Lung (tissue), 12 donors: ENCODE results near the gene SMIM28. TPM values are rescaled to one million over a fixed set of nuclear protein-coding genes. Genes with fewer than 3 reads are reported as not detected.
"Not testable (repeated sequence)": the region's sequence is repeated elsewhere in the genome, so short reads cannot be mapped to it uniquely, and the experiment has no call there.

Experiments
- ATAC-seq: fragments of 200-7000 bp; cut with Tn5 transposase; one replicate; pipeline ENCODE4 v1.9.1; 2020; ENCODE audit warnings: moderate number of reproducible peaks; ENCODE audit not compliant: insufficient read depth, low FRiP score
- DNase-seq, 3 donors: peaks; one replicate each; pipeline ENCODE4 v3.0.0-alpha.2; 2013 to 2017
- H3K27ac ChIP-seq, 2 donors: one replicate each; pipeline ENCODE4 v1.5.1; 2013; ENCODE audit warnings: mild to moderate bottlenecking in 2 of 2, moderate library complexity in 2 of 2, control low read depth in 1 of 2, inconsistent platforms in 1 of 2, low read depth in 1 of 2, low read length in 1 of 2
- H3K27me3 ChIP-seq, 3 donors: one replicate each; pipeline ENCODE4 v1.5.1; 2013; ENCODE audit warnings: low read length in 2 of 3; ENCODE audit not compliant: control insufficient read depth in 3 of 3, insufficient read depth in 3 of 3
- H3K36me3 ChIP-seq, 4 donors: one replicate each; pipeline ENCODE4 v1.5.1; 2013; ENCODE audit warnings: low read length in 4 of 4, mild to moderate bottlenecking in 1 of 4, moderate library complexity in 1 of 4; ENCODE audit not compliant: control insufficient read depth in 4 of 4, insufficient read depth in 4 of 4
- H3K4me1 ChIP-seq, 5 donors: one replicate each; pipeline ENCODE4 v1.5.1; 2013; ENCODE audit warnings: low read length in 5 of 5, mild to moderate bottlenecking in 2 of 5, moderate library complexity in 1 of 5; ENCODE audit not compliant: control insufficient read depth in 5 of 5, insufficient read depth in 5 of 5
- H3K4me3 ChIP-seq: one replicate; pipeline ENCODE4 v1.5.1; 2013; ENCODE audit warnings: mild to moderate bottlenecking, control low read depth, moderate library complexity
- H3K9ac ChIP-seq, 2 donors: one replicate each; pipeline ENCODE4 v1.5.1; 2013; ENCODE audit warnings: low read length in 2 of 2, control low read depth in 1 of 2; ENCODE audit not compliant: insufficient read depth in 1 of 2
- H3K9me3 ChIP-seq, 4 donors: one replicate each; pipeline ENCODE4 v1.5.1; 2013; ENCODE audit warnings: low read length in 3 of 4, mild to moderate bottlenecking in 1 of 4, moderate library complexity in 1 of 4; ENCODE audit not compliant: control insufficient read depth in 4 of 4, insufficient read depth in 3 of 4
- CTCF ChIP-seq: IDR thresholded peaks from 2 replicates; pipeline ENCODE4 v1.5.1; 2012; ENCODE audit warnings: mild to moderate bottlenecking; ENCODE audit errors: control extremely low read depth, extremely low read depth
- WGBS, 2 donors: extraction: QIAGEN DNeasy Blood & Tissue Kit; methylation state at CpG; one replicate each; pipeline ENCODE4 v1.1.7; 2013; 5-methylcytosine and 5-hydroxymethylcytosine counted together
- polyA plus RNA-seq, 2 donors: library from polyadenylated mRNA; stranded (reverse); fragments of 200-250 nt; gene quantifications; one replicate each; pipeline ENCODE4 v1.2.1, GENCODE V29; 2013
- total RNA-seq, 2 donors: library from RNA; depleted of rRNA in 1 of 2; stranded (reverse); fragments of >200 nt in 1 of 2; gene quantifications; one replicate each; pipeline ENCODE4 v1.2.1, GENCODE V29; 2014 to 2021
- donor health status: control.
- donor health status: control.
- donor health status: Bipolar disorder and iron deficiency.
- donor health status: healthy.
- donor health status: DM: yes; HTN: yes; CAD: no.

The SMIM28 gene
- total and polyA plus RNA-seq, 4 donors: not detected

- Histone ChIP-seq H3K36me3 (no peaks in the 10 kb centered on the region), H3K27me3 (no peaks in the 10 kb centered on the region), H3K4me3 (no peak overlapping the region), H3K9ac (no peak overlapping the region), H3K9me3 (no peaks in the 10 kb centered on the region), H3K27ac (no peak overlapping the region), H3K4me1 (peaks cover 0 to 4% (median 0%) of the 10 kb centered on the region in 5 donors)
- no peak for DNase-seq
- WGBS, 2 donors: 85 to 95% methylated on average over 3 of the region's 3 CpGs
- no peak for TF ChIP-seq CTCF
- no peak for ATAC-seq
Observed at GRCh38 chr6:138349891-138350290, 27.8 kb upstream of the SMIM28 start.

GRCh38 chr6:138357928-138358327, 19.8 kb upstream of the SMIM28 start:
- no peak for DNase-seq
- no peaks in the 10 kb centered on the region for H3K36me3 ChIP-seq
- no peak overlapping the region for H3K4me3 ChIP-seq
- H3K27ac ChIP-seq: no peak overlapping the region
- ATAC-seq: no peak
- H3K27me3 ChIP-seq: no peaks in the 10 kb centered on the region
- no peaks in the 10 kb centered on the region for H3K9me3 ChIP-seq
- 96 to 97% methylated on average over 1 of the region's 1 CpG for WGBS, 2 donors
- no peak for TF ChIP-seq CTCF
- H3K9ac ChIP-seq: no peak overlapping the region
- H3K4me1 ChIP-seq: no peaks in the 10 kb centered on the region

- 93 to 96% methylated on average over 8 of the region's 8 CpGs for WGBS, 2 donors
- H3K27me3 ChIP-seq, H3K36me3 ChIP-seq, H3K9me3 ChIP-seq, H3K27ac ChIP-seq, H3K4me1 ChIP-seq, H3K9ac ChIP-seq, DNase-seq, H3K4me3 ChIP-seq, ATAC-seq: not testable (repeated sequence)
Observed at GRCh38 chr6:138368684-138369083, 9.0 kb upstream of the SMIM28 start.

- no peak for ATAC-seq
- WGBS, 2 donors: 76 to 85% methylated on average over 9 of the region's 9 CpGs
- Histone ChIP-seq H3K27me3 (no peaks in the 10 kb centered on the region), H3K27ac (no peak overlapping the region), H3K4me1 (no peaks in the 10 kb centered on the region), H3K9ac (no peak overlapping the region), H3K36me3 (no peaks in the 10 kb centered on the region), H3K9me3 (no peaks in the 10 kb centered on the region), H3K4me3 (no peak overlapping the region)
- DNase-seq: no peak
- no peak for TF ChIP-seq CTCF
Observed at GRCh38 chr6:138370631-138371451, 6.9 kb upstream of the SMIM28 start.
